HepG2 (cell line): ENCODE measurements around the gene SQSTM1. TPM values are rescaled to one million over a fixed set of nuclear protein-coding genes. Genes with fewer than 3 reads are reported as not detected.

Experiments used
- CHCHD3 ChIP-seq: sonication (generic); formaldehyde crosslinking; IDR thresholded peaks from 2 replicates; pipeline ENCODE4 v1.8.0; 2022; ENCODE audit warnings: mild to moderate bottlenecking, missing genetic modification reagents, moderate library complexity
- CREBL2 ChIP-seq: sonication (generic); formaldehyde crosslinking; IDR thresholded peaks from 2 replicates; pipeline ENCODE4 v1.8.1; 2023; ENCODE audit warnings: missing genetic modification reagents, mild to moderate bottlenecking, borderline replicate concordance
- E2F2 ChIP-seq: sonication (generic); formaldehyde crosslinking; IDR thresholded peaks from 2 replicates; pipeline ENCODE4 v1.4.0; 2020; ENCODE audit warnings: missing genetic modification reagents, borderline replicate concordance
- GATAD1 ChIP-seq: IDR thresholded peaks from 2 replicates; pipeline ENCODE4 v1.6.1; 2016; ENCODE audit warnings: missing genetic modification reagents, missing compliant biosample characterization
- HINFP ChIP-seq: sonication (generic); formaldehyde crosslinking; IDR thresholded peaks from 2 replicates; pipeline ENCODE4 v1.4.0; 2020; ENCODE audit warnings: low read depth, mild to moderate bottlenecking, missing genetic modification reagents
- HMGXB3 ChIP-seq: sonication (generic); formaldehyde crosslinking; IDR thresholded peaks from 2 replicates; pipeline ENCODE4 v1.4.0; 2020; ENCODE audit warnings: missing genetic modification reagents, borderline replicate concordance
- HOXA9 ChIP-seq: sonication (generic); formaldehyde crosslinking; IDR thresholded peaks from 2 replicates; pipeline ENCODE4 v1.8.1; 2022; ENCODE audit warnings: missing genetic modification reagents, mild to moderate bottlenecking, moderate library complexity, borderline replicate concordance
- MIER2 ChIP-seq: IDR thresholded peaks from 2 replicates; pipeline ENCODE4 v1.6.1; 2016; ENCODE audit warnings: missing biosample characterization, missing genetic modification reagents
- NR2F1 ChIP-seq, 2 experiments: fragments of 450-650 bp in 1 of 2; formaldehyde crosslinking in 1 of 2; IDR thresholded peaks; 2 replicates each; pipeline versions ENCODE4 v1.5.0 to v1.6.1; 2016 to 2020; ENCODE audit warnings: mild to moderate bottlenecking in 1 of 2, missing compliant biosample characterization in 1 of 2, missing genetic modification reagents in 1 of 2, moderate library complexity in 1 of 2
- PCBP1 ChIP-seq: fragments of 200-400 bp; formaldehyde crosslinking; IDR thresholded peaks from 2 replicates; pipeline ENCODE4 v1.6.1; 2017; ENCODE audit warnings: mild to moderate bottlenecking, low read depth, low read length, borderline replicate concordance
- PHF21A ChIP-seq: sonication (generic); formaldehyde crosslinking; IDR thresholded peaks from 2 replicates; pipeline ENCODE4 v1.5.0; 2020; ENCODE audit warnings: mild to moderate bottlenecking, missing genetic modification reagents
- TFDP2 ChIP-seq: sonication (generic); formaldehyde crosslinking; IDR thresholded peaks from 2 replicates; pipeline ENCODE4 v1.4.0; 2020; ENCODE audit warnings: missing genetic modification reagents
- ZNF296 ChIP-seq: sonication (generic); formaldehyde crosslinking; conservative IDR thresholded peaks from 2 replicates; pipeline ENCODE4 v1.5.0; 2020; ENCODE audit warnings: mild to moderate bottlenecking, missing genetic modification reagents
- ZNF383 ChIP-seq: sonication (generic); formaldehyde crosslinking; IDR thresholded peaks from 2 replicates; pipeline ENCODE4 v1.4.0; 2020; ENCODE audit warnings: missing genetic modification reagents, mild to moderate bottlenecking, borderline replicate concordance
- ZNF670 ChIP-seq: sonication (generic); formaldehyde crosslinking; IDR thresholded peaks from 2 replicates; pipeline ENCODE4 v1.8.0; 2022; ENCODE audit warnings: mild to moderate bottlenecking, missing genetic modification reagents, borderline replicate concordance
- ZNF691 ChIP-seq: sonication (generic); formaldehyde crosslinking; IDR thresholded peaks from 2 replicates; pipeline ENCODE4 v1.4.0; 2020; ENCODE audit warnings: missing genetic modification reagents, low read depth, mild to moderate bottlenecking, borderline replicate concordance
- ZNF720 ChIP-seq: sonication (generic); formaldehyde crosslinking; IDR thresholded peaks from 2 replicates; pipeline ENCODE4 v1.4.0; 2020; ENCODE audit warnings: missing genetic modification reagents
- ZNF776 ChIP-seq: sonication (generic); formaldehyde crosslinking; IDR thresholded peaks from 2 replicates; pipeline ENCODE4 v1.4.0; 2020; ENCODE audit warnings: mild to moderate bottlenecking, missing genetic modification reagents
- polyA plus RNA-seq, 8 experiments: library from polyadenylated mRNA; depleted of rRNA in 3 of 8; stranded (reverse) in 7 of 8; unstranded in 1 of 8; fragments of >200 nt; fragmentation: Illumina TruSeq in 4 of 8; extraction: Trizol in 4 of 8; gene quantifications; 2 replicates each; pipeline versions ENCODE4 v1.2.1 to v1.2.3, GENCODE V29; 2011 to 2016; ENCODE audit warnings: low read depth in 4 of 8, missing spikeins in 1 of 8, mixed read lengths in 1 of 8; ENCODE audit not compliant: insufficient read depth in 1 of 8
- total RNA-seq, 5 experiments: library from RNA; depleted of rRNA; stranded (reverse); fragments of >200 nt; fragmentation: Illumina TruSeq; extraction: Trizol; gene quantifications; 2 replicates each; pipeline ENCODE4 v1.2.3, GENCODE V29; 2016; ENCODE audit warnings: low read depth in 1 of 5

Gene SQSTM1
- total and polyA plus RNA-seq, 2 of the 13 experiments (the other 11 are each of a cell fraction or from before 2014, with no cell fraction given), result 90.9 to 160 TPM

- TF ChIP-seq NR2F1 (CRISPR knock-in tag; IDR thresholded peaks at IDR 0.05) (peak; percentile 78 to 87), ZNF776 (CRISPR knock-in tag) (no peak; the same call in 1 of the 2 replicates), HINFP (0 out of 2 replicates have a peak, but pooled peaks have one; percentile 35), CREBL2 (CRISPR knock-in tag) (peak; percentile 44; the same call in 1 of the 2 replicates), ZNF670 (CRISPR knock-in tag) (no peak), ZNF383 (0 out of 2 replicates have a peak, but pooled peaks have one; percentile 46), ZNF720 (CRISPR knock-in tag) (no peak), PHF21A (CRISPR knock-in tag) (peak; percentile 80; the same call in 1 of the 2 replicates), ZNF296 (0 out of 2 replicates have a peak, but pooled peaks have one; percentile 51), ZNF691 (CRISPR knock-in tag) (no peak), TFDP2 (CRISPR knock-in tag) (peak; percentile 93), CHCHD3 (CRISPR knock-in tag) (no peak), GATAD1 (CRISPR knock-in tag) (peak; percentile 43; the same call in 1 of the 2 replicates), HOXA9 (CRISPR knock-in tag) (no peak; the same call in 1 of the 2 replicates), HMGXB3 (CRISPR knock-in tag) (no peak; the same call in none of the 2 replicates), MIER2 (no peak), PCBP1 (peak; percentile 88; the same call in 1 of the 2 replicates), E2F2 (peak; percentile 80; the same call in 1 of the 2 replicates)
Measured at GRCh38 chr5:179818746-179819295, 1.9 kb upstream of the SQSTM1 start (continued).
